ENCODE results near the gene PITPNC1.

The PITPNC1 gene

GRCh38 chr17:67737145-67737544 lies 360.1 kb downstream of the PITPNC1 start:
- DNase-seq (ENCODE audit: low read depth): no peak
- TF ChIP-seq, protein P1, sequence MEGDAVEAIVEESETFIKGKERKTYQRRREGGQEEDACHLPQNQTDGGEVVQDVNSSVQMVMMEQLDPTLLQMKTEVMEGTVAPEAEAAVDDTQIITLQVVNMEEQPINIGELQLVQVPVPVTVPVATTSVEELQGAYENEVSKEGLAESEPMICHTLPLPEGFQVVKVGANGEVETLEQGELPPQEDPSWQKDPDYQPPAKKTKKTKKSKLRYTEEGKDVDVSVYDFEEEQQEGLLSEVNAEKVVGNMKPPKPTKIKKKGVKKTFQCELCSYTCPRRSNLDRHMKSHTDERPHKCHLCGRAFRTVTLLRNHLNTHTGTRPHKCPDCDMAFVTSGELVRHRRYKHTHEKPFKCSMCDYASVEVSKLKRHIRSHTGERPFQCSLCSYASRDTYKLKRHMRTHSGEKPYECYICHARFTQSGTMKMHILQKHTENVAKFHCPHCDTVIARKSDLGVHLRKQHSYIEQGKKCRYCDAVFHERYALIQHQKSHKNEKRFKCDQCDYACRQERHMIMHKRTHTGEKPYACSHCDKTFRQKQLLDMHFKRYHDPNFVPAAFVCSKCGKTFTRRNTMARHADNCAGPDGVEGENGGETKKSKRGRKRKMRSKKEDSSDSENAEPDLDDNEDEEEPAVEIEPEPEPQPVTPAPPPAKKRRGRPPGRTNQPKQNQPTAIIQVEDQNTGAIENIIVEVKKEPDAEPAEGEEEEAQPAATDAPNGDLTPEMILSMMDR (IDR thresholded peaks at IDR 0.05; ENCODE audit: insufficient read depth, low read depth, low read length, missing control alignments): no peak
- no peak overlapping the region for H3K4me3 ChIP-seq (ENCODE audit: low read depth, low read length)

DNA sequence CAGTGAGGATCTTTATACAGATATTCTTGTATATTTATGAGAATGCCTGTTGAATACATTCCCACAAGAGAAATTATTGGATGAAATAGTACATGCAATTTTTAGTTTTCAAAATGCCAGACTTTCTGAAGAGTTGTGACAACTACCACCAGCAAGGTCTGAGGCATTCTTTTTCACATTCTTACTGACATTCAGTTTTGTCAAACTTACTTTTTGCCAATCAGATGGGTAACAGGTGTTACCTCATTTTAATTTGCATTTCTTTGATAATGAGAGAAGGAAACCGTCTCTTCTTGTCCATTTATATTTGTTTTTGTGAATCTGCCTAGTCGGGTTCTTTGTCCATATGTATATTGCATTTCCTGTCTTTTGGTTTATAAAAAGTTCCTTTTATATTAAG lies 364.9 kb downstream of the PITPNC1 start:
- TF ChIP-seq, protein P1 (IDR thresholded peaks at IDR 0.05; ENCODE audit: insufficient read depth, low read depth, low read length, missing control alignments): no peak
- DNase-seq (ENCODE audit: low read depth): no peak
- H3K4me3 ChIP-seq (ENCODE audit: low read depth, low read length): no peak overlapping the region
